ENCODE data around the gene SMARCAL1. TPM values are rescaled to one million over a fixed set of nuclear protein-coding genes. Genes with fewer than 3 reads are reported as not detected.

Gene SMARCAL1
- total and polyA plus RNA-seq, 2 experiments from 2014 or later: 10.3 to 17.2 TPM

DNA sequence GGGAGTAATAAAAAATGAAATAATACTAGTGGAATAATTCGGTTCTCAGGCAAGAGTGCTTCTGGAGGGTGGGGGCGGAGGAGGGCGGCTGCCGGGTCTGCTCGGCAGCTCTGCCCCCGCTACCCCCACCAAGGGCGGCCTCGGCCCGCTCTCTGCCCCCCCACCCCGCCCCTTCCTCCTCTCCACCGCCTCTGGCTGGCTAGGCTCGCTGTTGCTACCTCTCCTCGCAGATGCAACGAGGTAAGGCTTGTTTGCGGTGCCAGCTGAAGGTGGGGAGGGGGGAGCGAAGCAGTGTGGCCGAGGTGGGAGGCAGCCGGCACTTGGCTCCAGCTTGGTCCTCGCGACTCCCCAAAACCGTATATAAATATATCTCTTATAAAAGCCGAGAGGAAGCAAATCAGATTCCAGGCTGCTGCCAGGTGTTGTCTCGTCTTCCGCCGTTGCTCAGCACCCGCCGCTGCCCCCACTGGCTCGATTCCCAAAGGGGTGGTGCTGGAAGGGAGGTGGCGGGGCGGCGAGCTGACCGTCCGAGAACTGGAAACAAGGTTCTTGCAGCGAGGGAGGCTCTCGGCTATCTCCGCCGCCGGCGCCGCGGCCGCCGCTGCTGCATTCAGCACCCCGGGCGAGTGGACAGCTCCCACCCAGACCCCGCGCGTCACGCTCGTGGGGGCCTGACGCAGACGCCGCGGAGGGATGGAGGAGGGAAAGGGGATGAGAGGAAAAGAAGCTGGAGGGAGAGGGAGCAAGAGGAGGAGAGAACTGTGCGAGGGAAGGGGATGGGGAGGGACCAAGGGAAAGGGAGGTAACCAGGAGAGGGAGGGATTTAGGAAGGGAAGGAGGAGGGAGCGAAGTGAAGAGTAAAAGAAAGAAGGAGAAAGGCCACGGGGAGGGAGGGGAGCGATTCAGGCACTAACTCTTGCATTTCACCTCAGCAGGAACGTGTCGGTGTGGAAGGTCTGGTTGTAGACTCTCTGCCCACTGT, 40.3 kb upstream of the SMARCAL1 start, which contains the start of gene MARCHF4 (continued):
- TF ChIP-seq, protein P1, sequence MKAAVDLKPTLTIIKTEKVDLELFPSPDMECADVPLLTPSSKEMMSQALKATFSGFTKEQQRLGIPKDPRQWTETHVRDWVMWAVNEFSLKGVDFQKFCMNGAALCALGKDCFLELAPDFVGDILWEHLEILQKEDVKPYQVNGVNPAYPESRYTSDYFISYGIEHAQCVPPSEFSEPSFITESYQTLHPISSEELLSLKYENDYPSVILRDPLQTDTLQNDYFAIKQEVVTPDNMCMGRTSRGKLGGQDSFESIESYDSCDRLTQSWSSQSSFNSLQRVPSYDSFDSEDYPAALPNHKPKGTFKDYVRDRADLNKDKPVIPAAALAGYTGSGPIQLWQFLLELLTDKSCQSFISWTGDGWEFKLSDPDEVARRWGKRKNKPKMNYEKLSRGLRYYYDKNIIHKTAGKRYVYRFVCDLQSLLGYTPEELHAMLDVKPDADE (IDR thresholded peaks at IDR 0.05): 0 out of 2 replicates have a peak, but pooled peaks have one; percentile 30
- TF ChIP-seq POLR2AphosphoS5 (IDR thresholded peaks at IDR 0.05; ENCODE audit: low read depth) (0 out of 2 replicates have a peak, but pooled peaks have one; percentile 23), ZNF114 (CRISPR knock-in tag; IDR thresholded peaks at IDR 0.05) (peak; percentile 87), ZNF331 (CRISPR knock-in tag; IDR thresholded peaks at IDR 0.05; ENCODE audit: low read depth) (peak; percentile 40; the same call in 1 of the 2 replicates), STAT1 (IDR thresholded peaks at IDR 0.05; ENCODE audit: unreplicated experiment) (no peak), EZH2phosphoT487 (IDR thresholded peaks at IDR 0.05; ENCODE audit: unreplicated experiment) (no peak), NANOG (IDR thresholded peaks at IDR 0.05; ENCODE audit: borderline replicate concordance) (no peak), EZH2 (IDR thresholded peaks at IDR 0.05; ENCODE audit: low read depth, unreplicated experiment) (no peak)
- TF ChIP-seq, protein P2, sequence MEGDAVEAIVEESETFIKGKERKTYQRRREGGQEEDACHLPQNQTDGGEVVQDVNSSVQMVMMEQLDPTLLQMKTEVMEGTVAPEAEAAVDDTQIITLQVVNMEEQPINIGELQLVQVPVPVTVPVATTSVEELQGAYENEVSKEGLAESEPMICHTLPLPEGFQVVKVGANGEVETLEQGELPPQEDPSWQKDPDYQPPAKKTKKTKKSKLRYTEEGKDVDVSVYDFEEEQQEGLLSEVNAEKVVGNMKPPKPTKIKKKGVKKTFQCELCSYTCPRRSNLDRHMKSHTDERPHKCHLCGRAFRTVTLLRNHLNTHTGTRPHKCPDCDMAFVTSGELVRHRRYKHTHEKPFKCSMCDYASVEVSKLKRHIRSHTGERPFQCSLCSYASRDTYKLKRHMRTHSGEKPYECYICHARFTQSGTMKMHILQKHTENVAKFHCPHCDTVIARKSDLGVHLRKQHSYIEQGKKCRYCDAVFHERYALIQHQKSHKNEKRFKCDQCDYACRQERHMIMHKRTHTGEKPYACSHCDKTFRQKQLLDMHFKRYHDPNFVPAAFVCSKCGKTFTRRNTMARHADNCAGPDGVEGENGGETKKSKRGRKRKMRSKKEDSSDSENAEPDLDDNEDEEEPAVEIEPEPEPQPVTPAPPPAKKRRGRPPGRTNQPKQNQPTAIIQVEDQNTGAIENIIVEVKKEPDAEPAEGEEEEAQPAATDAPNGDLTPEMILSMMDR (conservative IDR thresholded peaks at IDR 0.05; ENCODE audit: low read depth in 2 of 2): no peak
- TF ChIP-seq, protein P3, sequence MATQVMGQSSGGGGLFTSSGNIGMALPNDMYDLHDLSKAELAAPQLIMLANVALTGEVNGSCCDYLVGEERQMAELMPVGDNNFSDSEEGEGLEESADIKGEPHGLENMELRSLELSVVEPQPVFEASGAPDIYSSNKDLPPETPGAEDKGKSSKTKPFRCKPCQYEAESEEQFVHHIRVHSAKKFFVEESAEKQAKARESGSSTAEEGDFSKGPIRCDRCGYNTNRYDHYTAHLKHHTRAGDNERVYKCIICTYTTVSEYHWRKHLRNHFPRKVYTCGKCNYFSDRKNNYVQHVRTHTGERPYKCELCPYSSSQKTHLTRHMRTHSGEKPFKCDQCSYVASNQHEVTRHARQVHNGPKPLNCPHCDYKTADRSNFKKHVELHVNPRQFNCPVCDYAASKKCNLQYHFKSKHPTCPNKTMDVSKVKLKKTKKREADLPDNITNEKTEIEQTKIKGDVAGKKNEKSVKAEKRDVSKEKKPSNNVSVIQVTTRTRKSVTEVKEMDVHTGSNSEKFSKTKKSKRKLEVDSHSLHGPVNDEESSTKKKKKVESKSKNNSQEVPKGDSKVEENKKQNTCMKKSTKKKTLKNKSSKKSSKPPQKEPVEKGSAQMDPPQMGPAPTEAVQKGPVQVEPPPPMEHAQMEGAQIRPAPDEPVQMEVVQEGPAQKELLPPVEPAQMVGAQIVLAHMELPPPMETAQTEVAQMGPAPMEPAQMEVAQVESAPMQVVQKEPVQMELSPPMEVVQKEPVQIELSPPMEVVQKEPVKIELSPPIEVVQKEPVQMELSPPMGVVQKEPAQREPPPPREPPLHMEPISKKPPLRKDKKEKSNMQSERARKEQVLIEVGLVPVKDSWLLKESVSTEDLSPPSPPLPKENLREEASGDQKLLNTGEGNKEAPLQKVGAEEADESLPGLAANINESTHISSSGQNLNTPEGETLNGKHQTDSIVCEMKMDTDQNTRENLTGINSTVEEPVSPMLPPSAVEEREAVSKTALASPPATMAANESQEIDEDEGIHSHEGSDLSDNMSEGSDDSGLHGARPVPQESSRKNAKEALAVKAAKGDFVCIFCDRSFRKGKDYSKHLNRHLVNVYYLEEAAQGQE (IDR thresholded peaks at IDR 0.05; ENCODE audit: unreplicated experiment): peak; percentile 99

Measured in GM23338 (cell line).